GM12878 (cell line): ENCODE results near the gene SPEG. TPM values are rescaled to one million over a fixed set of nuclear protein-coding genes. Genes with fewer than 3 reads are reported as not detected.

ENCODE experiments used
- ATAC-seq: fragments of 200-7000 bp; cut with Tn5 transposase; 3 replicates; pipeline ENCODE4 v1.9.1; 2020; ENCODE audit warnings: mild to moderate bottlenecking, moderate library complexity
- BruUV-seq: library from RNA; stranded (reverse); fragments of 400-500 nt; replicated peaks from 2 replicates; lab custom pipeline; 2021; lab: Mats Ljungman, UMichigan
- CTCF ChIA-PET: fragments of 300-600 bp; sonication (Branson Sonifier 250); formaldehyde crosslinking; extraction: SDS; loops from one replicate; lab custom pipeline; 2021; ENCODE audit warnings: inconsistent platforms; lab: Yijun Ruan, JAX
- POLR2A ChIA-PET: fragments of 350-600 bp; formaldehyde crosslinking; extraction: SDS; loops from one replicate; lab custom pipeline; 2021; ENCODE audit warnings: inconsistent platforms; lab: Charles Lee
- RAD21 ChIA-PET: fragments of 300-600 bp; sonication (Branson Sonifier 250); formaldehyde crosslinking; loops from one replicate; lab custom pipeline; 2023; ENCODE audit warnings: antibody characterized with exemption; ENCODE audit not compliant: unreplicated experiment; lab: Charles Lee
- SMC1A ChIA-PET: fragments of 300-600 bp; sonication (Branson Sonifier 250); formaldehyde crosslinking; loops from one replicate; lab custom pipeline; 2023; ENCODE audit not compliant: unreplicated experiment, uncharacterized antibody; lab: Charles Lee
- DNase-seq: peaks from one replicate; pipeline ENCODE4 v3.0.0-alpha.2; 2011; ENCODE audit warnings: low read depth, low spot score
- FAIRE-seq: peaks from 3 replicates; lab custom pipeline; 2011; peaks lifted over from hg19 to GRCh38; lab: Jason Lieb, UNC
- H2AFZ ChIP-seq: 2 replicates; pipeline ENCODE4 v1.6.0; 2011; ENCODE audit warnings: low read depth, low read length, control low read depth; ENCODE audit not compliant: control insufficient read depth
- H3K27ac ChIP-seq: 2 replicates; pipeline ENCODE4 v1.5.1; 2011; ENCODE audit warnings: control low read depth; ENCODE audit not compliant: control insufficient read depth, insufficient read depth
- H3K27me3 ChIP-seq, 2 experiments: replicated peaks in 1 of 2; 2 replicates each; pipeline versions ENCODE4 v1.6.0 to v1.6.1; 2011; ENCODE audit warnings: low read length in 1 of 2; ENCODE audit not compliant: control insufficient read depth in 2 of 2, insufficient read depth in 2 of 2
- H3K36me3 ChIP-seq, 2 experiments: 2 replicates each; pipeline ENCODE4 v1.5.1; 2011; ENCODE audit warnings: low read length in 1 of 2; ENCODE audit not compliant: control insufficient read depth in 2 of 2, insufficient read depth in 2 of 2
- H3K4me1 ChIP-seq: 2 replicates; pipeline ENCODE4 v1.6.1; 2011; ENCODE audit warnings: mild to moderate bottlenecking, low read length, moderate library complexity, mixed read lengths; ENCODE audit not compliant: control insufficient read depth, insufficient read depth
- H3K4me2 ChIP-seq: 2 replicates; pipeline ENCODE4 v1.6.0; 2011; ENCODE audit warnings: control low read depth; ENCODE audit not compliant: control insufficient read depth, insufficient read depth
- H3K4me3 ChIP-seq: fragments of 200-600 bp; sonication (generic); 2 replicates; pipeline ENCODE4 v1.5.1; 2016
- H3K79me2 ChIP-seq: 2 replicates; pipeline ENCODE4 v1.6.0; 2011; ENCODE audit warnings: low read length; ENCODE audit not compliant: control insufficient read depth, insufficient read depth
- H3K9ac ChIP-seq: 2 replicates; pipeline ENCODE4 v1.8.0; 2011; ENCODE audit warnings: low read length, control low read depth, mixed read lengths; ENCODE audit not compliant: control insufficient read depth, insufficient read depth
- H3K9me3 ChIP-seq: replicated peaks from 3 replicates; pipeline ENCODE4 v1.5.1; 2011; ENCODE audit warnings: mild to moderate bottlenecking, low read length; ENCODE audit not compliant: control insufficient read depth, insufficient read depth
- H4K20me1 ChIP-seq: 2 replicates; pipeline ENCODE4 v1.6.0; 2011; ENCODE audit not compliant: control insufficient read depth, insufficient read depth
- CREM ChIP-seq: IDR thresholded peaks from 2 replicates; pipeline ENCODE4 v1.6.1; 2014; ENCODE audit warnings: antibody characterized with exemption, low read depth
- PKNOX1 ChIP-seq: fragments of 450-650 bp; IDR thresholded peaks from 2 replicates; pipeline ENCODE4 v1.6.1; 2016; ENCODE audit warnings: mild to moderate bottlenecking
- PRDM15 ChIP-seq: fragments of 450-650 bp; formaldehyde crosslinking; IDR thresholded peaks from 2 replicates; pipeline ENCODE4 v1.4.0; 2020; ENCODE audit warnings: mild to moderate bottlenecking, moderate library complexity
- STAT3 ChIP-seq: IDR thresholded peaks from 2 replicates; pipeline ENCODE4 v1.6.1; 2011; ENCODE audit warnings: low read depth, low read length, improper control_type of control experiment
- WGBS: methylation state at CpG from one replicate; pipeline ENCODE4 v1.1.6; 2016; ENCODE audit warnings: low lambda C conversion rate; ENCODE audit not compliant: insufficient replicate concordance, insufficient coverage; ENCODE audit errors: missing lambda C conversion rate; 5-methylcytosine and 5-hydroxymethylcytosine counted together
- in situ Hi-C: fragments of 300-500 bp; cut with MboI; formaldehyde crosslinking; loops from 9 replicates; pipeline ENCODE4 v1.14.3; 2018; ENCODE audit warnings: mixed read lengths
- intact Hi-C: fragments of 100-400 bp; cut with micrococcal nuclease; formaldehyde crosslinking; loops from one replicate; pipeline ENCODE4 v1.14.2; 2022; ENCODE audit not compliant: unreplicated experiment
- polyA plus RNA-seq, 11 experiments: library from polyadenylated mRNA; depleted of rRNA in 4 of 11; unstranded in 6 of 11; stranded (reverse) in 5 of 11; fragments of >200 nt; fragmentation: Nextera tagmentation in 4 of 11; fragmentation: Illumina TruSeq in 1 of 11; extraction: Ambion mirVana in 4 of 11; extraction: Trizol in 1 of 11; gene quantifications; 1 replicate in 1 of 11; 2 replicates in 10 of 11; pipeline versions ENCODE4 v1.2.1 to v1.2.3, GENCODE V29; 2011 to 2016; ENCODE audit warnings: inconsistent platforms in 2 of 11, missing spikeins in 2 of 11, low read depth in 1 of 11
- total RNA-seq, 4 experiments: library from RNA; depleted of rRNA in 3 of 4; stranded (reverse); fragments of >200 nt in 3 of 4; fragmentation: Illumina TruSeq in 1 of 4; extraction: Trizol in 1 of 4; gene quantifications; 2 replicates each; pipeline versions ENCODE4 v1.2.1 to v1.2.3, GENCODE V29; 2013 to 2021

Gene SPEG
- total and polyA plus RNA-seq, 10 of the 15 experiments (the other 5 are each of a cell fraction or from before 2014, with no cell fraction given): 0.03 to 0.28 TPM; not detected in 8

- H3K79me2 ChIP-seq: no peaks in the 10 kb centered on the region
- POLR2A ChIA-PET: no interaction called here
- H3K4me3 ChIP-seq: no peak overlapping the region
- CTCF ChIA-PET: interaction anchor here (1.2 to 10.8 kb wide), 3 partner anchors 9 to 130 kb away, joined by 3 to 224 read pairs (median 83); partner anchors contain the start of gene GMPPA
- intact Hi-C loops: no loop called here
- 27% methylated on average over 8 of the region's 8 CpGs for WGBS
- H3K27ac ChIP-seq: no peak overlapping the region
- ATAC-seq (no peak), DNase-seq (no peak), FAIRE-seq (no peak)
- H2AFZ ChIP-seq: no peak overlapping the region
- SMC1A ChIA-PET: no interaction called here
- in situ Hi-C loops: loop anchor here (5.0 kb wide), 1 partner anchor 130 kb away; no protein-coding TSS in a partner anchor
- H3K36me3 ChIP-seq: no peaks in the 10 kb centered on the region
- no peaks in the 10 kb centered on the region; the same call in 1 of the 2 replicates for H4K20me1 ChIP-seq
- no peaks in the 10 kb centered on the region for H3K9me3 ChIP-seq
- no TSS peak for BruUV-seq
- RAD21 ChIA-PET: interaction anchor here (1.1 kb wide), 1 partner anchor 37 kb away, joined by 4 read pairs; a partner anchor contains a TSS
- H3K4me1 ChIP-seq: no peaks in the 10 kb centered on the region
- TF ChIP-seq CREM (no peak), PKNOX1 (no peak), STAT3 (no peak), PRDM15 (CRISPR knock-in tag) (no peak)
- peaks cover 3 to 8% of the 10 kb centered on the region in 2 experiments; a peak in 3 of 4 replicates for H3K27me3 ChIP-seq
- H3K9ac ChIP-seq: no peak overlapping the region
- H3K4me2 ChIP-seq: no peak overlapping the region
Measured at GRCh38 chr2:219532378-219532649, 97.7 kb downstream of the SPEG start.
